Caco-2 (cell line): ENCODE measurements around the gene FHOD1. TPM values are rescaled to one million over a fixed set of nuclear protein-coding genes. Genes with fewer than 3 reads are reported as not detected.
A peak's percentile ranks its signal among the peaks of the same experiment; 100 is the strongest.

Source experiments
- BruUV-seq: library from RNA; stranded (reverse); fragments of 400-500 nt; replicated peaks from 2 replicates; lab custom pipeline; 2021; lab: Mats Ljungman, UMichigan
- CTCF ChIA-PET: fragments of 300-600 bp; sonication (Branson Sonifier 250); formaldehyde crosslinking; loops from one replicate; lab custom pipeline; 2022; ENCODE audit warnings: antibody characterized with exemption; lab: Charles Lee
- POLR2A ChIA-PET: fragments of 300-600 bp; sonication (Branson Sonifier 250); formaldehyde crosslinking; loops from one replicate; lab custom pipeline; 2022; ENCODE audit warnings: antibody characterized with exemption; lab: Charles Lee
- DNase-seq, 2 experiments: peaks; one replicate each; pipeline versions ENCODE4 v3.0.0 to v3.0.0-alpha.2; 2020 to 2022
- H3K27me3 ChIP-seq: replicated peaks from 2 replicates; pipeline ENCODE4 v1.6.0; 2011; ENCODE audit warnings: low read length; ENCODE audit not compliant: control insufficient read depth, insufficient read depth
- H3K36me3 ChIP-seq: 2 replicates; pipeline ENCODE4 v1.5.1; 2011; ENCODE audit warnings: low read length; ENCODE audit not compliant: control insufficient read depth, insufficient read depth
- H3K4me1 ChIP-seq: fragments of 250-450 bp; sonication (Bioruptor Pico); 2 replicates; pipeline ENCODE4 v1.5.1; 2020; ENCODE audit warnings: mild to moderate bottlenecking
- H3K4me3 ChIP-seq: 2 replicates; pipeline ENCODE4 v1.5.1; 2011; ENCODE audit warnings: low read depth, mild to moderate bottlenecking, control low read depth, low read length
- H3K9me3 ChIP-seq: fragments of 250-450 bp; sonication (Bioruptor Pico); 2 replicates; pipeline ENCODE4 v1.5.1; 2020; ENCODE audit warnings: mild to moderate bottlenecking, moderate library complexity
- H3K27ac Mint-ChIP-seq: one replicate; pipeline ENCODE4 v1.8.0; 2022; ENCODE audit warnings: mixed read lengths; ENCODE audit not compliant: unreplicated experiment
- H3K27me3 Mint-ChIP-seq: one replicate; pipeline ENCODE4 v1.8.0; 2022; ENCODE audit warnings: mixed read lengths; ENCODE audit not compliant: insufficient read depth, unreplicated experiment
- H3K36me3 Mint-ChIP-seq: one replicate; pipeline ENCODE4 v1.8.0; 2022; ENCODE audit warnings: mild to moderate bottlenecking, mixed read lengths; ENCODE audit not compliant: insufficient read depth, unreplicated experiment
- H3K4me1 Mint-ChIP-seq: one replicate; pipeline ENCODE4 v1.8.0; 2022; ENCODE audit warnings: low read depth, mixed read lengths; ENCODE audit not compliant: unreplicated experiment
- H3K4me3 Mint-ChIP-seq: one replicate; pipeline ENCODE4 v1.8.0; 2022; ENCODE audit warnings: mild to moderate bottlenecking, moderate library complexity, mixed read lengths; ENCODE audit not compliant: unreplicated experiment
- H3K9me3 Mint-ChIP-seq: one replicate; pipeline ENCODE4 v1.8.0; 2022; ENCODE audit warnings: mixed read lengths; ENCODE audit not compliant: unreplicated experiment
- intact Hi-C: fragments of 100-400 bp; cut with micrococcal nuclease; formaldehyde crosslinking; loops from one replicate; pipeline ENCODE4 v1.10.0; 2022; ENCODE audit not compliant: unreplicated experiment
- total RNA-seq: library from RNA; stranded (reverse); gene quantifications from 2 replicates; pipeline ENCODE4 v1.2.3, GENCODE V29; 2022
- TF ChIP-seq, protein P1 (sequence below), 2 experiments: fragments of 200-600 bp in 1 of 2; IDR thresholded peaks; 1 replicate in 1 of 2; 2 replicates in 1 of 2; pipeline versions ENCODE4 v1.5.1 to v1.8.0; 2011 to 2022; ENCODE audit warnings: antibody characterized with exemption in 1 of 2, control low read depth in 1 of 2, inconsistent platforms in 1 of 2, low read depth in 1 of 2, low read length in 1 of 2, mild to moderate bottlenecking in 1 of 2, moderate library complexity in 1 of 2; ENCODE audit not compliant: insufficient read depth in 1 of 2, severe bottlenecking in 1 of 2, unreplicated experiment in 1 of 2

Gene FHOD1
- total RNA-seq, 1 experiment from 2014 or later: 69.0 TPM

DNA sequence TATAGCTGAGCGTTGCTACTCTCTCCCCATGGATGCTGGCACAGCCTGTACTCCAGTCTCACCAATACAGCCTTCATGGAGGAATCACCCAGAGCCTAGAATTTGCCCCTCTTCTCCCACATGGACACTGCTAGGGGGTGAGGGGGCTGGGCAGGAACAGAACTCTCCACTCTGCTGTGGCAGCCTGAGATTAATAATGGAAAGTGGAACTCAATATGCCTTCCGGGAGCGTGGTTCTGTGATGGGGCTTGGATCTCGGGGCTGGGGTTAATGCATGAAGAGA lies 2.7 kb upstream of the FHOD1 start:
- Mint-ChIP-seq H3K27ac (no peak overlapping the region), H3K36me3 (peaks cover 28% of the 10 kb centered on the region), H3K4me1 (peaks cover 23% of the 10 kb centered on the region), H3K9me3 (no peaks in the 10 kb centered on the region), H3K4me3 (peak overlapping the region; percentile 95), H3K27me3 (peaks cover 18% of the 10 kb centered on the region)
- no TSS peak for BruUV-seq
- TF ChIP-seq, protein P1, sequence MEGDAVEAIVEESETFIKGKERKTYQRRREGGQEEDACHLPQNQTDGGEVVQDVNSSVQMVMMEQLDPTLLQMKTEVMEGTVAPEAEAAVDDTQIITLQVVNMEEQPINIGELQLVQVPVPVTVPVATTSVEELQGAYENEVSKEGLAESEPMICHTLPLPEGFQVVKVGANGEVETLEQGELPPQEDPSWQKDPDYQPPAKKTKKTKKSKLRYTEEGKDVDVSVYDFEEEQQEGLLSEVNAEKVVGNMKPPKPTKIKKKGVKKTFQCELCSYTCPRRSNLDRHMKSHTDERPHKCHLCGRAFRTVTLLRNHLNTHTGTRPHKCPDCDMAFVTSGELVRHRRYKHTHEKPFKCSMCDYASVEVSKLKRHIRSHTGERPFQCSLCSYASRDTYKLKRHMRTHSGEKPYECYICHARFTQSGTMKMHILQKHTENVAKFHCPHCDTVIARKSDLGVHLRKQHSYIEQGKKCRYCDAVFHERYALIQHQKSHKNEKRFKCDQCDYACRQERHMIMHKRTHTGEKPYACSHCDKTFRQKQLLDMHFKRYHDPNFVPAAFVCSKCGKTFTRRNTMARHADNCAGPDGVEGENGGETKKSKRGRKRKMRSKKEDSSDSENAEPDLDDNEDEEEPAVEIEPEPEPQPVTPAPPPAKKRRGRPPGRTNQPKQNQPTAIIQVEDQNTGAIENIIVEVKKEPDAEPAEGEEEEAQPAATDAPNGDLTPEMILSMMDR (IDR thresholded peaks at IDR 0.05; ENCODE audit: insufficient read depth in 1 of 2, low read depth in 1 of 2, low read length in 1 of 2, severe bottlenecking in 1 of 2, unreplicated experiment in 1 of 2): no peak
- POLR2A ChIA-PET: no interaction called here
- Histone ChIP-seq H3K4me1 (peaks cover 10% of the 10 kb centered on the region), H3K4me3 (no peak overlapping the region), H3K27me3 (peaks cover 6% of the 10 kb centered on the region), H3K36me3 (no peaks in the 10 kb centered on the region), H3K9me3 (no peaks in the 10 kb centered on the region)
- no peak for DNase-seq
- intact Hi-C loops: no loop called here
- CTCF ChIA-PET: interaction anchor here (0.6 to 2.5 kb wide), 2 partner anchors 11 to 88 kb away, joined by 5 to 9 read pairs; no protein-coding TSS in a partner anchor

DNA sequence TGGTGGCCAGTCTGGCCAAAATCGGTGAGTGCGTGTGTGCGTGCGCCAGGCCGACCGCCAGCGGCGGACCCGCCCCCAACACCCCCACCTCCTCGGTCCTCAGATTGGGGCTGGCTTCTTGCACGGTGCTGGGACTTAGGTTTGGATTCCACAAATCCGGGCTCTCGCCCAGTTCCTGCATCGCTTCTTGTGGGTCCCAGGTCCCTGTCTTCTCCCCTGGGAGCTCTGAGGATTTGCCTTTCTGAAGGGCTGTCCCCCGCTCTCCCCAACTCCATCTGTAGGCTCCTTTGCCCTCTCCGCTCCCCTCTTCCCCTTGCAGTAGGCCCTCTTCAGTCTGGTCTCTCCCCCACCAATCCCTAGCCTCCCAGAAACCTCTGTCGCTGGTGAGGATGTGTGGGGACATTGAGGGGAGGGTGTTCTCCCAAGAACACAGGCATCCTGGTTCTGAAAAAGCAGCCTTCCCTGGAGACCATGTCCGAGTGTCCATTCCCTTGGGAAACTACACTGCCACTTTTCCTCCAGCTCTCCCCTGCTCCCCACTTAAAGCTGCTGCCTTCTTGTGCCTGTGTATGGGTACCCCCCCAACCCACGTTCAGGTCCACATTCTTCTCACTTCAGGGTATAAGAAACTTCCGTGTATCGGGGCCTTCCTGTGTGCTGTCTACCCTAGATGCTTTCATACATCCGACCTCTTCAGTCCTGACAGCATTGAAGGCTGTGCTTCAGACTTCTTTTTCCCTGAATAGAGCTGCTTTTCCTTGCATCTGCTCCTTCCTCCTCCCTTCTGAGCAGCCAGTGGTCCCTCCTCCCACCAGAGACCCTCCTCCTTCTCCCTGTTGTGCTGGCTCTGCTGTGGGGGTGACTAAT lies 2.1 kb upstream of the FHOD1 start:
- peak in 1 of 2 experiments; percentile 39 for DNase-seq
- POLR2A ChIA-PET: interaction anchor here (0.5 to 0.6 kb wide), 2 partner anchors 69 to 115 kb away, joined by 3 to 8 read pairs; no protein-coding TSS in a partner anchor
- CTCF ChIA-PET: interaction anchor here (2.5 kb wide), 1 partner anchor 11 kb away, joined by 9 read pairs; no protein-coding TSS in a partner anchor

More for the DNA sequence above, 2.1 kb upstream of the FHOD1 start:
- Mint-ChIP-seq H3K36me3 (peaks cover 34% of the 10 kb centered on the region), H3K4me1 (peaks cover 29% of the 10 kb centered on the region), H3K27me3 (peaks cover 18% of the 10 kb centered on the region), H3K27ac (no peak overlapping the region), H3K4me3 (peak overlapping the region; percentile 95), H3K9me3 (no peaks in the 10 kb centered on the region)
- H3K27me3 ChIP-seq: peaks cover 6% of the 10 kb centered on the region
- H3K4me1 ChIP-seq: peaks cover 16% of the 10 kb centered on the region
- BruUV-seq: no TSS peak
- no peaks in the 10 kb centered on the region for H3K9me3 ChIP-seq
- peak overlapping the region; percentile 72 for H3K4me3 ChIP-seq
- H3K36me3 ChIP-seq: no peaks in the 10 kb centered on the region
- intact Hi-C loops: no loop called here
- TF ChIP-seq, protein P1 (IDR thresholded peaks at IDR 0.05; ENCODE audit: insufficient read depth in 1 of 2, low read depth in 1 of 2, low read length in 1 of 2, severe bottlenecking in 1 of 2, unreplicated experiment in 1 of 2): no peak
